CD8-positive, alpha-beta memory T cell (primary cell): ENCODE data around the gene FAM186B. TPM values are rescaled to one million over a fixed set of nuclear protein-coding genes. Genes with fewer than 3 reads are reported as not detected.

Source experiments
- CTCF ChIA-PET: fragments of 350-600 bp; sonication (Branson Sonifier 250); formaldehyde crosslinking; loops from one replicate; lab custom pipeline; 2021; ENCODE audit warnings: antibody characterized with exemption; lab: Charles Lee
- POLR2A ChIA-PET: fragments of 350-600 bp; sonication (Branson Sonifier 250); formaldehyde crosslinking; loops from one replicate; lab custom pipeline; 2021; ENCODE audit warnings: antibody characterized with exemption; lab: Charles Lee
- DNase-seq, 5 donors: peaks; one replicate each; pipeline versions ENCODE4 v3.0.0 to v3.0.0-alpha.2; 2020 to 2022; ENCODE audit warnings: mixed read lengths in 1 of 5
- H3K27ac ChIP-seq: one replicate; pipeline ENCODE4 v1.7.0; 2013; ENCODE audit warnings: low read depth, mild to moderate bottlenecking, low read length, moderate library complexity
- H3K27me3 ChIP-seq: 2 replicates; pipeline ENCODE4 v1.7.0; 2013; ENCODE audit warnings: low read length, mild to moderate bottlenecking; ENCODE audit not compliant: insufficient read depth, poor library complexity, severe bottlenecking
- H3K36me3 ChIP-seq: 2 replicates; pipeline ENCODE4 v1.7.0; 2013; ENCODE audit warnings: mild to moderate bottlenecking, low read length, moderate library complexity; ENCODE audit not compliant: insufficient read depth
- H3K4me1 ChIP-seq: 2 replicates; pipeline ENCODE4 v1.7.0; 2013; ENCODE audit warnings: mild to moderate bottlenecking, low read length, moderate library complexity; ENCODE audit not compliant: insufficient read depth
- H3K4me3 ChIP-seq: 2 replicates; pipeline ENCODE4 v1.7.0; 2013; ENCODE audit warnings: mild to moderate bottlenecking, low read length
- H3K9me3 ChIP-seq: 2 replicates; pipeline ENCODE4 v1.7.0; 2013; ENCODE audit warnings: mild to moderate bottlenecking, low read length
- H3K27ac Mint-ChIP-seq, 8 donors: one replicate each; pipeline ENCODE4 v1.8.0; 2020 to 2021; ENCODE audit warnings: mixed read lengths in 8 of 8, mild to moderate bottlenecking in 6 of 8, inconsistent platforms in 3 of 8, moderate library complexity in 3 of 8
- H3K27me3 Mint-ChIP-seq, 2 donors: one replicate each; pipeline ENCODE4 v1.8.0; 2020 to 2021; ENCODE audit warnings: mixed read lengths in 2 of 2, mild to moderate bottlenecking in 1 of 2, moderate library complexity in 1 of 2
- H3K36me3 Mint-ChIP-seq, 3 donors: one replicate each; pipeline ENCODE4 v1.8.0; 2020 to 2021; ENCODE audit warnings: mixed read lengths in 3 of 3, inconsistent platforms in 1 of 3, mild to moderate bottlenecking in 1 of 3
- H3K4me1 Mint-ChIP-seq, 3 donors: one replicate each; pipeline ENCODE4 v1.8.0; 2020 to 2021; ENCODE audit warnings: mixed read lengths in 3 of 3, inconsistent platforms in 1 of 3, mild to moderate bottlenecking in 1 of 3
- H3K4me3 Mint-ChIP-seq, 7 donors: one replicate each; pipeline ENCODE4 v1.8.0; 2020 to 2021; ENCODE audit warnings: mixed read lengths in 7 of 7, mild to moderate bottlenecking in 6 of 7, moderate library complexity in 4 of 7, inconsistent platforms in 2 of 7
- H3K9me3 Mint-ChIP-seq, 5 donors: one replicate each; pipeline ENCODE4 v1.8.0; 2020 to 2022; ENCODE audit warnings: mixed read lengths in 5 of 5, mild to moderate bottlenecking in 3 of 5, moderate library complexity in 2 of 5, inconsistent platforms in 1 of 5
- polyA plus RNA-seq: library from polyadenylated mRNA; unstranded; fragments of 300-500 nt; fragmentation: Illumina TruSeq; gene quantifications from one replicate; pipeline ENCODE4 v1.2.3, GENCODE V29; 2021
- total RNA-seq, 2 experiments: library from RNA; stranded (reverse); gene quantifications; one replicate each; pipeline ENCODE4 v1.2.3, GENCODE V29; 2021

The FAM186B gene
- total and polyA plus RNA-seq, 3 experiments from 2014 or later = 0.11 to 0.15 TPM; not detected in 1

- ChIA-PET POLR2A (interaction anchor here (0.8 to 2.1 kb wide), 3 partner anchors 12 to 60 kb away, joined by 3 to 8 read pairs (median 3); no protein-coding TSS in a partner anchor), CTCF (interaction anchor here (1.0 to 10.3 kb wide), 10 partner anchors 11 to 191 kb away, joined by 3 to 248 read pairs (median 5); partner anchors contain the start of genes FMNL3 and TMBIM6)
- peaks cover 0 to 84% (median 11%) of the 10 kb centered on the region in 3 donors for H3K36me3 Mint-ChIP-seq
- no peaks in the 10 kb centered on the region for H3K9me3 Mint-ChIP-seq
- H3K4me1 Mint-ChIP-seq = peaks cover 18 to 35% (median 23%) of the 10 kb centered on the region in 3 donors
- Histone ChIP-seq H3K9me3 (no peaks in the 10 kb centered on the region), H3K36me3 (peaks cover 17% of the 10 kb centered on the region), H3K4me3 (no peak overlapping the region), H3K27me3 (no peaks in the 10 kb centered on the region), H3K27ac (no peak overlapping the region), H3K4me1 (peaks cover 17% of the 10 kb centered on the region)
- no peak overlapping the region for H3K4me3 Mint-ChIP-seq
- no peaks in the 10 kb centered on the region for H3K27me3 Mint-ChIP-seq
- DNase-seq = no peak
- H3K27ac Mint-ChIP-seq = peak overlapping the region; percentile 20 to 88 (median 58)
Measured at GRCh38 chr12:49647827-49648711, 42.6 kb upstream of the FAM186B start.

DNA sequence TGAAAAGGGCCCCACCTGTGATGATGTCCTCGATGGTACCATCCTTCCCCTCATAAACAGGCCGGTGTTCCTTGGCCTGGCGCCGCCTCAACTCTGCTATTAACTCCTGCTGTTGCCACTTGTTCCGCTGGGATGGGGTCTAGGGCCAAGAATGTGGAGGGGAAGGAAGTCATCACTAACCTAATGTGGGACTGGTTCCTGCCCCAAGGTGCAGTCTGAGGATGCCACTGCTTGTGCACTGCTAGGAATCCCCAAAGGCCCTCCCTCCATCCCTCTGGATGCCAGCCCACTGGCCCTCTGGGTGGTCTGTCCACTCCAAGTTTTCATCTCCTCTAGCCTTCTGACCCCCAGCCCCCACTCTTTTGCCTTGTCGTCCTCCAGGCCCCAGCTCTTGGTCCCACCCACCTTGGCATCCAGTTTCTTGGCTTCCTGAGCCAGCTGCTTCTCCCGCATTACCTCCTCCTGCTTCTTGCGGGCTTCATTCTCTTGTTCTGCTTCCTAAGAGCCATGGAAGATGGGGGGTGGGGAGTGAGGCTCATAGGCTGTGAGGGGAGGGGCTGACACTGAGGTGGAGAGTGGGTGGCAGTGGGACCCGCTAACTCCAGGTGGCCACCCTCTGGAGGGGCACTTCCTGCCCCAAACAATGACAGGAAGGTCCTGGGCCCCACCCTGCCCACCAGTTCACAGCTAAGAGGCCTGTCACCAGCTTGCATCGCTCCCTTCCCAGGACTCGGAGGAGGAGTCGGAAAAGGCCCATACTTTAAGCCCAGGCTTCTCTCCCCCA lies 41.6 kb upstream of the FAM186B start:
- ChIA-PET POLR2A (interaction anchor here (0.8 kb wide), 1 partner anchor 11 kb away, joined by 3 read pairs; no protein-coding TSS in a partner anchor), CTCF (interaction anchor here (1.0 to 10.3 kb wide), 7 partner anchors 10 to 192 kb away, joined by 3 to 248 read pairs (median 7); partner anchors contain the start of genes FMNL3 and TMBIM6)
- Mint-ChIP-seq H3K27ac (peak overlapping the region in 4 of 8 donors; percentile 12 to 84 (median 58)), H3K4me1 (peaks cover 18 to 35% (median 23%) of the 10 kb centered on the region in 3 donors), H3K9me3 (no peaks in the 10 kb centered on the region), H3K4me3 (no peak overlapping the region), H3K36me3 (peaks cover 0 to 81% (median 9%) of the 10 kb centered on the region in 3 donors), H3K27me3 (no peaks in the 10 kb centered on the region)
- H3K36me3 ChIP-seq = peaks cover 17% of the 10 kb centered on the region
- H3K27ac ChIP-seq = no peak overlapping the region
- H3K4me1 ChIP-seq = peaks cover 17% of the 10 kb centered on the region
- DNase-seq = no peak
- H3K9me3 ChIP-seq = no peaks in the 10 kb centered on the region
- no peaks in the 10 kb centered on the region for H3K27me3 ChIP-seq
- no peak overlapping the region for H3K4me3 ChIP-seq

DNA sequence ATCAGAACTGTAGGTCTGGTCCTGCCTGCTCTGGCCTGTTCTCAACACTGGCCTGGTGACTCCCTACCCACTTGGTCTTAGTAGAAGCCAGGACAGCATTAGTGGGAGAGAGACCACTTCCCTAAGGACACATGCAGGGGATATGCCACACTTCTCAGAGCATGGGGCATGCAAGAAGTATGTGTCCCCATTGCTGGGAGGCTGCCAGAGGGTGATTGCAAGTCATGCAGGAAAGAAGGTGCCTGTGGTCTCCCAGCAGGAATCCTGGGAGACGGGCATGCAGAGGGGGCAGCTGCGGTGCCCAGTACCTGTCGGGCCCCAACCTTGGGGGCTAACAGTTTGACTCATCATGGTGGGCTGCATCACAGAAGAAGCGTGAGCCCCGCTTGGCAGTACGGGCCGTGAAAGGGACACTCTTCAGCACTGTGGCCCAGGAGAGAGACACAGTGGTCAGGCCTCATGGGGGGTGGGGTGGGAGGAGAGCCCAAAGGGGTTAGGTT lies 40.9 kb upstream of the FAM186B start:
- Mint-ChIP-seq H3K36me3 (peaks cover 0 to 75% (median 9%) of the 10 kb centered on the region in 3 donors), H3K27me3 (no peaks in the 10 kb centered on the region), H3K4me3 (no peak overlapping the region), H3K4me1 (peaks cover 18 to 35% (median 23%) of the 10 kb centered on the region in 3 donors), H3K9me3 (no peaks in the 10 kb centered on the region), H3K27ac (peak overlapping the region in 2 of 8 donors; percentile 24 to 51)
- DNase-seq = no peak
- Histone ChIP-seq H3K9me3 (no peaks in the 10 kb centered on the region), H3K4me3 (no peak overlapping the region), H3K27me3 (no peaks in the 10 kb centered on the region), H3K4me1 (peaks cover 17% of the 10 kb centered on the region), H3K36me3 (peaks cover 17% of the 10 kb centered on the region), H3K27ac (no peak overlapping the region)
- POLR2A ChIA-PET = interaction anchor here (0.6 kb wide), 1 partner anchor 12 kb away, joined by 4 read pairs; no protein-coding TSS in a partner anchor
- CTCF ChIA-PET = interaction anchor here (1.0 to 10.3 kb wide), 6 partner anchors 9 to 61 kb away, joined by 3 to 248 read pairs (median 12); partner anchors contain the start of gene FMNL3

DNA sequence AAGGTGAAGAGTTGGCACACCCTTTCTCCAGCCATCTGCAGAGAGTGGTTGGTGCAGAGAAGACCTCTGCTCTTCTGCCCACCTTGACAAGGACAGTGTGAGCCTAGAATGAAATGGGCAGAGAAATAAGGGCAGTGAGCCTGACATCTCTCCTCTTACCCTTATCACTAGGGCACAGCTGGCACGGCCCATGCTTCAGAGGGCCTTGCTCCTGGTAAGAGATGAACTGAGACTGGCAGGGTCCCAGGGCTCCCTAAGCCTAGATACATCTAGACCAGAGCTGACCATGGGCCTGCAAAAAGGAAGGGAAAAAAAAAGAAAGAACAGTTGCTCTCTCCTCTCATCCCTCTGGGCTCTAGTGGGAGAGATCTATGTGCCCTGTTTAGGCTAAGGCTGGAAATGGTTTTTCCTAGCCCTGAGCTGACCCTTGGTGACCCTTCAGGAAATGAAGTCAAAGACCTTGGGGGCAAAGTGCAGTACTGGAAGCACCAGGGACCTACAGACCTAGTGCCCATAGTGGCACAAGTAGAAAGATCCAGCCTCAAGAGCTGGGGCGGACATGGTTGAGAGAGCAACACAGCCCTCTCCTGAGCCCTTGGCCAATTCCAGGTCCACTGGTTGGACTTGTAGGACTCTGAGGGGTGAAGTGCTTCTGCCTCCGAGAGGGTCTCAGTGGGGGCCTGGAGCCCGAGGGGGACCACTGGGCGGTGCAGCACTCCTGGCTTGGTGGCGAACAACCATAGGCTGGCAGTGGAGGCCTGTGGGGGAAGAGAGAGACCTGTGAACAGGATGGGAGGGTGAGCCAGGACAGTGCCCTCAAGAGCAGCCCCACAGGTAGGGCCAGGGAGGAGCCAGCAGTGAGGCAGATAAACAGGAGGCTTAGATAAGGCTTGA lies 40.0 kb upstream of the FAM186B start:
- no peak for DNase-seq
- peaks cover 15% of the 10 kb centered on the region for H3K36me3 ChIP-seq
- peaks cover 0 to 65% (median 9%) of the 10 kb centered on the region in 3 donors for H3K36me3 Mint-ChIP-seq
- H3K27me3 ChIP-seq = no peaks in the 10 kb centered on the region
- peak overlapping the region; percentile 44 to 98 (median 84) for H3K27ac Mint-ChIP-seq
- ChIA-PET CTCF (interaction anchor here (0.7 to 10.3 kb wide), 17 partner anchors 8 to 132 kb away, joined by 3 to 248 read pairs (median 7); partner anchors contain the start of genes FMNL3 and TMBIM6), POLR2A (interaction anchor here (0.6 to 2.6 kb wide), 7 partner anchors 19 to 61 kb away, joined by 3 to 15 read pairs (median 5); partner anchors contain the start of gene FMNL3)
- H3K27me3 Mint-ChIP-seq = no peaks in the 10 kb centered on the region
- no peak overlapping the region for H3K27ac ChIP-seq
- H3K9me3 ChIP-seq = no peaks in the 10 kb centered on the region
- no peak overlapping the region for H3K4me3 ChIP-seq
- no peaks in the 10 kb centered on the region for H3K9me3 Mint-ChIP-seq
- H3K4me3 Mint-ChIP-seq = no peak overlapping the region
- peaks cover 17% of the 10 kb centered on the region for H3K4me1 ChIP-seq
- peaks cover 18 to 35% (median 23%) of the 10 kb centered on the region in 3 donors for H3K4me1 Mint-ChIP-seq

GRCh38 chr12:49644620-49644994 lies 39.2 kb upstream of the FAM186B start:
- peak; percentile 76 to 89 (median 77) for DNase-seq
- CTCF ChIA-PET = interaction anchor here (0.7 to 10.3 kb wide), 17 partner anchors 9 to 286 kb away, joined by 3 to 248 read pairs (median 7); partner anchors contain the start of genes FMNL3 and TMBIM6
- POLR2A ChIA-PET = interaction anchor here (0.6 to 2.6 kb wide), 4 partner anchors 26 to 62 kb away, joined by 3 to 15 read pairs (median 8); partner anchors contain the start of gene FMNL3
- H3K36me3 Mint-ChIP-seq = peaks cover 0 to 59% (median 3%) of the 10 kb centered on the region in 3 donors
- Histone ChIP-seq H3K27ac (no peak overlapping the region), H3K9me3 (no peaks in the 10 kb centered on the region), H3K27me3 (no peaks in the 10 kb centered on the region), H3K36me3 (peaks cover 9% of the 10 kb centered on the region), H3K4me3 (no peak overlapping the region), H3K4me1 (peaks cover 17% of the 10 kb centered on the region)
- no peaks in the 10 kb centered on the region for H3K9me3 Mint-ChIP-seq
- H3K4me3 Mint-ChIP-seq = peak overlapping the region in 2 of 7 donors; percentile 20 to 23
- H3K27ac Mint-ChIP-seq = peak overlapping the region; percentile 44 to 98 (median 89)
- H3K4me1 Mint-ChIP-seq = peaks cover 18 to 31% (median 23%) of the 10 kb centered on the region in 3 donors
- no peaks in the 10 kb centered on the region for H3K27me3 Mint-ChIP-seq

GRCh38 chr12:49643961-49644619 lies 38.7 kb upstream of the FAM186B start:
- ChIA-PET POLR2A (interaction anchor here (2.6 kb wide), 1 partner anchor 62 kb away, joined by 15 read pairs; the partner anchor contains the start of gene FMNL3), CTCF (interaction anchor here (0.9 to 10.3 kb wide), 14 partner anchors 8 to 285 kb away, joined by 3 to 248 read pairs (median 12); partner anchors contain the start of genes FMNL3 and TMBIM6)
- Histone ChIP-seq H3K36me3 (peaks cover 5% of the 10 kb centered on the region), H3K27ac (no peak overlapping the region), H3K27me3 (no peaks in the 10 kb centered on the region), H3K4me1 (peaks cover 17% of the 10 kb centered on the region), H3K9me3 (no peaks in the 10 kb centered on the region), H3K4me3 (no peak overlapping the region)
- H3K9me3 Mint-ChIP-seq = no peaks in the 10 kb centered on the region
- DNase-seq = peak in 1 of 5 donors; percentile 42
- H3K4me3 Mint-ChIP-seq = no peak overlapping the region
- peaks cover 21 to 28% (median 23%) of the 10 kb centered on the region in 3 donors for H3K4me1 Mint-ChIP-seq
- peaks cover 0 to 55% (median 3%) of the 10 kb centered on the region in 3 donors for H3K36me3 Mint-ChIP-seq
- H3K27me3 Mint-ChIP-seq = no peaks in the 10 kb centered on the region
- peak overlapping the region in 7 of 8 donors; percentile 71 to 98 (median 91) for H3K27ac Mint-ChIP-seq
